Measurements from ENCODE around the gene BTG4.

GRCh38 chr11:111450480-111451320, 61.5 kb downstream of the BTG4 start:
- TF ChIP-seq CTCF (IDR thresholded peaks at IDR 0.05) (no peak), POLR2A (IDR thresholded peaks at IDR 0.05) (no peak)

All from right lobe of liver (tissue), 4 donors.